Stimulated activated effector memory CD8-positive, alpha-beta T cell treated with anti-CD3 and anti-CD28 coated beads, Interleukin-12 subunit alpha, Interleukin-12 subunit beta, amount 100 ng/mL, for 72 hours (primary cell): ENCODE results near the gene APPBP2.
A peak's percentile ranks its signal among the peaks of the same experiment; 100 is the strongest.
"Not testable (repeated sequence)": the region's sequence is repeated elsewhere in the genome, so short reads cannot be mapped to it uniquely, and the experiment has no call there.

ENCODE experiments used
- ATAC-seq: fragments of 150-1000 bp; cut with Tn5 transposase; 2 replicates; pipeline ENCODE4 v1.10.0; 2021
- DNase-seq, 2 donors: peaks; one replicate each; pipeline ENCODE4 v3.0.0; 2021 to 2022; ENCODE audit warnings: low spot score in 2 of 2
- H3K27ac Mint-ChIP-seq: one replicate; pipeline ENCODE4 v1.8.0; 2022; ENCODE audit warnings: mild to moderate bottlenecking, mixed read lengths
- H3K36me3 Mint-ChIP-seq: one replicate; pipeline ENCODE4 v1.8.0; 2022; ENCODE audit warnings: mild to moderate bottlenecking, mixed read lengths
- H3K4me1 Mint-ChIP-seq: one replicate; pipeline ENCODE4 v1.8.0; 2022; ENCODE audit warnings: mixed read lengths
- H3K4me3 Mint-ChIP-seq: one replicate; pipeline ENCODE4 v1.8.0; 2022; ENCODE audit warnings: mild to moderate bottlenecking, mixed read lengths
- H3K9me3 Mint-ChIP-seq: one replicate; pipeline ENCODE4 v1.8.0; 2022; ENCODE audit warnings: mixed read lengths

Gene APPBP2

GRCh38 chr17:60419003-60419402 lies 107.0 kb downstream of the APPBP2 start:
- not testable (repeated sequence) for H3K4me3 Mint-ChIP-seq, ATAC-seq, H3K9me3 Mint-ChIP-seq, H3K36me3 Mint-ChIP-seq, H3K27ac Mint-ChIP-seq, DNase-seq
- H3K4me1 Mint-ChIP-seq, result peaks cover 14% of the 10 kb centered on the region

- Mint-ChIP-seq H3K27ac (no peak overlapping the region), H3K9me3 (no peaks in the 10 kb centered on the region)
Observed at GRCh38 chr17:60416368-60416925, 109.6 kb downstream of the APPBP2 start.

GRCh38 chr17:60415146-60415545 lies 110.9 kb downstream of the APPBP2 start:
- ATAC-seq (no peak), DNase-seq (no peak)
- Mint-ChIP-seq H3K36me3 (no peaks in the 10 kb centered on the region), H3K4me1 (no peaks in the 10 kb centered on the region), H3K4me3 (no peak overlapping the region), H3K27ac (no peak overlapping the region), H3K9me3 (no peaks in the 10 kb centered on the region)

More at GRCh38 chr17:60416368-60416925, 109.6 kb downstream of the APPBP2 start:
- ATAC-seq (no peak), DNase-seq (no peak)
- no peaks in the 10 kb centered on the region for H3K36me3 Mint-ChIP-seq
- no peak overlapping the region for H3K4me3 Mint-ChIP-seq
- peaks cover 7% of the 10 kb centered on the region for H3K4me1 Mint-ChIP-seq

- Mint-ChIP-seq H3K4me3 (no peak overlapping the region), H3K4me1 (no peaks in the 10 kb centered on the region), H3K9me3 (no peaks in the 10 kb centered on the region), H3K36me3 (no peaks in the 10 kb centered on the region), H3K27ac (no peak overlapping the region)
- DNase-seq (no peak), ATAC-seq (no peak)
Observed at GRCh38 chr17:60412701-60413100, 113.3 kb downstream of the APPBP2 start.

GRCh38 chr17:60410001-60410400 lies 116.0 kb downstream of the APPBP2 start:
- DNase-seq (no peak), ATAC-seq (no peak)
- Mint-ChIP-seq H3K4me1 (no peaks in the 10 kb centered on the region), H3K27ac (no peak overlapping the region), H3K9me3 (no peaks in the 10 kb centered on the region), H3K36me3 (no peaks in the 10 kb centered on the region), H3K4me3 (no peak overlapping the region)

GRCh38 chr17:60406887-60407286 lies 119.2 kb downstream of the APPBP2 start:
- no peak overlapping the region for H3K27ac Mint-ChIP-seq

GRCh38 chr17:60403962-60404361 lies 122.1 kb downstream of the APPBP2 start:
- Mint-ChIP-seq H3K9me3 (no peaks in the 10 kb centered on the region), H3K4me3 (no peak overlapping the region), H3K4me1 (no peaks in the 10 kb centered on the region), H3K27ac (no peak overlapping the region), H3K36me3 (no peaks in the 10 kb centered on the region)
- ATAC-seq, result no peak
- DNase-seq, result no peak

More at GRCh38 chr17:60406887-60407286, 119.2 kb downstream of the APPBP2 start:
- no peak overlapping the region for H3K4me3 Mint-ChIP-seq
- DNase-seq (no peak), ATAC-seq (no peak)
- no peaks in the 10 kb centered on the region for H3K9me3 Mint-ChIP-seq
- H3K36me3 Mint-ChIP-seq, result no peaks in the 10 kb centered on the region
- H3K4me1 Mint-ChIP-seq, result no peaks in the 10 kb centered on the region

- no peaks in the 10 kb centered on the region for H3K36me3 Mint-ChIP-seq
- peaks cover under 1% of the 10 kb centered on the region for H3K4me1 Mint-ChIP-seq
Observed at GRCh38 chr17:60403523-60403810, 122.6 kb downstream of the APPBP2 start.

GRCh38 chr17:60401819-60402218 lies 124.2 kb downstream of the APPBP2 start:
- no peaks in the 10 kb centered on the region for H3K36me3 Mint-ChIP-seq
- ATAC-seq (no peak), DNase-seq (no peak)
- no peaks in the 10 kb centered on the region for H3K9me3 Mint-ChIP-seq
- peaks cover 5% of the 10 kb centered on the region for H3K4me1 Mint-ChIP-seq
- H3K4me3 Mint-ChIP-seq, result no peak overlapping the region
- H3K27ac Mint-ChIP-seq, result no peak overlapping the region

More at GRCh38 chr17:60403523-60403810, 122.6 kb downstream of the APPBP2 start:
- Mint-ChIP-seq H3K27ac (no peak overlapping the region), H3K9me3 (no peaks in the 10 kb centered on the region), H3K4me3 (no peak overlapping the region)
- DNase-seq (no peak), ATAC-seq (no peak)

- Mint-ChIP-seq H3K27ac (peak overlapping the region; percentile 60), H3K4me1 (peaks cover 10% of the 10 kb centered on the region), H3K36me3 (no peaks in the 10 kb centered on the region), H3K9me3 (no peaks in the 10 kb centered on the region), H3K4me3 (no peak overlapping the region)
- peak; percentile 39 for ATAC-seq
- no peak for DNase-seq
Observed at GRCh38 chr17:60398227-60398959, 127.6 kb downstream of the APPBP2 start.

- H3K27ac Mint-ChIP-seq, result no peak overlapping the region
- ATAC-seq (no peak), DNase-seq (no peak)
- H3K9me3 Mint-ChIP-seq, result no peaks in the 10 kb centered on the region
- H3K36me3 Mint-ChIP-seq, result peaks cover 19% of the 10 kb centered on the region
- no peak overlapping the region for H3K4me3 Mint-ChIP-seq
- peaks cover 21% of the 10 kb centered on the region for H3K4me1 Mint-ChIP-seq
Observed at GRCh38 chr17:60396412-60396811, 129.6 kb downstream of the APPBP2 start.

- peak; percentile 35 for ATAC-seq
- no peak overlapping the region for H3K27ac Mint-ChIP-seq
Observed at GRCh38 chr17:60395508-60396065, 130.5 kb downstream of the APPBP2 start.

GRCh38 chr17:60393840-60394723 lies 132.0 kb downstream of the APPBP2 start:
- Mint-ChIP-seq H3K4me1 (peaks cover 37% of the 10 kb centered on the region), H3K27ac (no peak overlapping the region), H3K9me3 (no peaks in the 10 kb centered on the region), H3K4me3 (no peak overlapping the region), H3K36me3 (peaks cover 21% of the 10 kb centered on the region)
- ATAC-seq (no peak), DNase-seq (no peak)

More at GRCh38 chr17:60395508-60396065, 130.5 kb downstream of the APPBP2 start:
- Mint-ChIP-seq H3K4me3 (no peak overlapping the region), H3K4me1 (peaks cover 29% of the 10 kb centered on the region), H3K36me3 (peaks cover 21% of the 10 kb centered on the region), H3K9me3 (no peaks in the 10 kb centered on the region)
- no peak for DNase-seq
